Karpas-422 (cell line): Measurements from ENCODE around the gene LSM3. TPM values are rescaled to one million over a fixed set of nuclear protein-coding genes. Genes with fewer than 3 reads are reported as not detected.

Experiments
- DNase-seq: peaks from one replicate; pipeline ENCODE4 v3.0.0-alpha.2; 2015
- H2AFZ ChIP-seq: fragments of 200-600 bp; sonication (generic); 2 replicates; pipeline ENCODE4 v1.6.1; 2014; ENCODE audit warnings: antibody characterized with exemption, low read length, mixed read lengths
- H3K27ac ChIP-seq: fragments of 200-600 bp; sonication (generic); 2 replicates; pipeline ENCODE4 v1.5.1; 2014; ENCODE audit warnings: mild to moderate bottlenecking, low read length, moderate library complexity
- H3K27me3 ChIP-seq: fragments of 200-600 bp; sonication (generic); 2 replicates; pipeline ENCODE4 v1.6.1; 2014; ENCODE audit warnings: low read length, mixed read lengths
- H3K36me3 ChIP-seq: fragments of 200-600 bp; sonication (generic); 2 replicates; pipeline ENCODE4 v1.6.1; 2014; ENCODE audit warnings: low read length, mixed read lengths; ENCODE audit not compliant: insufficient read depth
- H3K4me1 ChIP-seq: fragments of 200-600 bp; sonication (generic); 2 replicates; pipeline ENCODE4 v1.6.1; 2014; ENCODE audit warnings: mild to moderate bottlenecking, low read length, mixed read lengths
- H3K4me2 ChIP-seq: fragments of 200-600 bp; sonication (generic); 2 replicates; pipeline ENCODE4 v1.6.1; 2014; ENCODE audit warnings: low read length, low read depth, mild to moderate bottlenecking; ENCODE audit not compliant: poor library complexity, severe bottlenecking
- H3K4me3 ChIP-seq: fragments of 200-600 bp; sonication (generic); 2 replicates; pipeline ENCODE4 v1.5.1; 2014; ENCODE audit warnings: mild to moderate bottlenecking, antibody characterized with exemption, low read length, mixed read lengths
- H3K79me2 ChIP-seq: fragments of 200-600 bp; sonication (generic); 2 replicates; pipeline ENCODE4 v1.6.1; 2014; ENCODE audit warnings: mild to moderate bottlenecking, low read length, mixed read lengths
- H3K9ac ChIP-seq: fragments of 200-600 bp; sonication (generic); 2 replicates; pipeline ENCODE4 v1.6.0; 2014; ENCODE audit warnings: low read length
- H3K9me2 ChIP-seq: fragments of 200-600 bp; sonication (generic), shearing (Covaris generic); replicated peaks from 2 replicates; pipeline ENCODE4 v1.6.0; 2014; ENCODE audit warnings: mild to moderate bottlenecking, low read length, moderate library complexity; ENCODE audit not compliant: insufficient read depth
- H3K9me3 ChIP-seq: fragments of 300-700, 200-600 bp; sonication (generic); 2 replicates; pipeline ENCODE4 v1.6.1; 2014; ENCODE audit warnings: low read length, mixed read lengths
- H4K20me1 ChIP-seq: fragments of 200-600 bp; sonication (generic); 2 replicates; pipeline ENCODE4 v1.6.1; 2014; ENCODE audit warnings: mild to moderate bottlenecking, antibody characterized with exemption, low read length, low read depth; ENCODE audit not compliant: insufficient read depth
- total RNA-seq: library from RNA; depleted of rRNA; stranded (reverse); fragments of >200 nt; shearing (Covaris generic); gene quantifications from 2 replicates; pipeline ENCODE4 v1.2.3, GENCODE V29; 2014; ENCODE audit warnings: low replicate concordance

The LSM3 gene
- total RNA-seq, 1 experiment from 2014 or later: 14.2 TPM

DNA sequence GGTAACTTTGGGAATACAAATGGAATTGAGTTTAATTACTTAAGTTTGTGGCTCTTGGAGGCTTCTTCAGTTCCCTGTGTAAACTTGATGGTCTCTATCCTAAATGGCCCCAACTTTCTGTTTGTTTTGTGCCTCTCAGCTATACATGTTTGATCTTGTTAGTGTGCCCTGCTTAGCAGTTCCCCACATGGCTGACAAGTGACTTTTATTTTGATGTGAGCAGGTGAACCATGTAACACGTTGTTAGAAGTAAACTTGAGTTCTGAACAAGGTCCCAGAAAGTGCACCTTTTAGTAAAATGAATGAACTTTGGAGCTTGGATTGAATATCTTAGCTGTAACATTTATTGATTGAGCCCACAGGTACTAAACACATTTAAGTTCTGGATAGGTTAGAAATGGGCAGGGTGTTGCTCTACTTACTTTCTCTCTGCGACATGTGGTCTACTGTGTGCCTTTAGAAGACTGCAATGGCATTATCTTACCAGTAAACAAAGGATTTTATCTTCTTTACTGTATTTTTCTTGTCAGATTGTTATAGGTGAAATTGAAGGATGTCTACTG lies 4.5 kb downstream of the LSM3 start:
- Histone ChIP-seq H3K79me2 (peaks cover 89% of the 10 kb centered on the region), H2AFZ (no peak overlapping the region), H3K27ac (no peak overlapping the region), H3K4me2 (no peak overlapping the region), H3K9me3 (no peaks in the 10 kb centered on the region), H3K36me3 (peaks cover 57% of the 10 kb centered on the region), H3K9me2 (no peaks in the 10 kb centered on the region), H3K27me3 (no peaks in the 10 kb centered on the region), H3K4me1 (peaks cover 35% of the 10 kb centered on the region), H3K9ac (no peak overlapping the region), H4K20me1 (no peaks in the 10 kb centered on the region; the same call in 1 of the 2 replicates), H3K4me3 (no peak overlapping the region)
- no peak for DNase-seq

GRCh38 chr3:14186854-14187458 lies 8.3 kb downstream of the LSM3 start:
- H3K79me2 ChIP-seq: peaks cover 89% of the 10 kb centered on the region
- peaks cover 55% of the 10 kb centered on the region for H3K36me3 ChIP-seq
- H3K4me3 ChIP-seq: no peak overlapping the region
- H3K27me3 ChIP-seq: no peaks in the 10 kb centered on the region
- H3K27ac ChIP-seq: no peak overlapping the region
- no peaks in the 10 kb centered on the region for H3K9me3 ChIP-seq
- DNase-seq: no peak
- H3K4me1 ChIP-seq: peaks cover 19% of the 10 kb centered on the region
- H3K9me2 ChIP-seq: no peaks in the 10 kb centered on the region
- no peak overlapping the region for H3K9ac ChIP-seq
- no peak overlapping the region for H3K4me2 ChIP-seq
- no peak overlapping the region for H2AFZ ChIP-seq
- no peaks in the 10 kb centered on the region; the same call in 1 of the 2 replicates for H4K20me1 ChIP-seq

DNA sequence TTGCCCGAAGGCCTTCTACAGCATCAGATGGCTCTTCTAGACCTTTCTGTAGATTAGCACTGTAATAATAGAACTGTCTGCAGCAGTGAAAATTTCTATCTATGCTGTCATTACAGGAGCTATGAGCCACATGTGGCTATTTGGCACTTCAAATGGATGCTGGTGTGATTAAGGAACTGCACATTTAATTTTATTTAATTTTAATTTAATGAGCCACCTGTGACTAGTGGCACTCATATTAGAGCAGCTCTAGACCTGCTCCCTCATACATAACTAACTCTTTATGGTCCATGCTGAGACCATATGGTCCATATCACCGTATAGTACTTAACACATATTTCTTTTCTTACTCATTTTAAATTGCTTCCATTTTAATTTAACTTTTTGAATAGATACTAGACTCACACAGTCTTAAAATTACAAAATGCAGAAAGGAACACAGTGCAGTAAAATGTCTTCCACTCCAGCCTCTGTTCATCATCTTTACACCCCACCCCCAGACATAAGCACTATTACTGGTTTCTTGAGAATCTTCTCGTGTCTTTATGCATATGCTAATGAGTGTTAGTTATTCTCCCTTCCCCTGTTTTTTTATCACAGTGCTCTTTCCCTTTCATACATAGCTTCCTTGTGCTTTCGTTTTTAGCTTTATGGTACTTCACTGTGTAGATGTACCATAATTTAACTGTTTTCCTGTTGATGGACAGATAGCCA lies 9.6 kb downstream of the LSM3 start:
- peaks cover 7% of the 10 kb centered on the region for H3K4me1 ChIP-seq
- H3K27ac ChIP-seq: no peak overlapping the region
- H3K27me3 ChIP-seq: no peaks in the 10 kb centered on the region
- no peak for DNase-seq
- no peak overlapping the region for H3K4me3 ChIP-seq
- H3K79me2 ChIP-seq: peaks cover 86% of the 10 kb centered on the region
- H3K9me2 ChIP-seq: no peaks in the 10 kb centered on the region
- H4K20me1 ChIP-seq: no peaks in the 10 kb centered on the region
- no peaks in the 10 kb centered on the region for H3K9me3 ChIP-seq
- H3K9ac ChIP-seq: no peak overlapping the region
- peaks cover 43% of the 10 kb centered on the region for H3K36me3 ChIP-seq
- no peak overlapping the region for H3K4me2 ChIP-seq
- no peak overlapping the region for H2AFZ ChIP-seq

- H3K9ac ChIP-seq: no peak overlapping the region
- no peaks in the 10 kb centered on the region for H3K9me2 ChIP-seq
- H4K20me1 ChIP-seq: peaks cover 15% of the 10 kb centered on the region; the same call in 1 of the 2 replicates
- DNase-seq: no peak
- no peak overlapping the region for H3K4me2 ChIP-seq
- no peaks in the 10 kb centered on the region for H3K9me3 ChIP-seq
- peaks cover 51% of the 10 kb centered on the region for H3K79me2 ChIP-seq
- no peaks in the 10 kb centered on the region for H3K27me3 ChIP-seq
- H2AFZ ChIP-seq: no peak overlapping the region
- no peaks in the 10 kb centered on the region for H3K4me1 ChIP-seq
- no peak overlapping the region for H3K4me3 ChIP-seq
- no peak overlapping the region for H3K27ac ChIP-seq
- H3K36me3 ChIP-seq: peaks cover 22% of the 10 kb centered on the region; the same call in 1 of the 2 replicates
Observed at GRCh38 chr3:14194865-14195264, 16.2 kb downstream of the LSM3 start.

DNA sequence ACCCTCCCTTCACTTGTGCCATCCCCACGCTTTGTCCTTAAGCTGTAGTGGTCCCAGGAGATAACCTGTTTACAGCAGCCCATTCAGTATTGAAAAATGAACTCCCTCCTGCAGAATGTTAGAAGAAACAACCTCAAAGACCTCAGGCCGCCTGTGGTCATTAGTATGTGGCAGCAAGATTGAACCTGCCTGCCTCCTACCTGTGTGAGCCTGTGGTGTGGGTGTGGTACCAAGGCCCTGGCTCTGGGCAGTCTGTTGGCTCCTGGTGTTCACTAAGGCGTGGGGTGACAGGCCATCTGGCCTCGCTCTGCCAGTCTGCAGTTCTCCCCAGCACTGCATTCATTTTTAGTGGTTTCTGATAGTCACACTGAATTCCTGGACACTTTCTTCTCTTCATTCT lies 21.0 kb downstream of the LSM3 start:
- H3K27me3 ChIP-seq: no peaks in the 10 kb centered on the region
- H3K9me2 ChIP-seq: no peaks in the 10 kb centered on the region
- H3K9me3 ChIP-seq: no peaks in the 10 kb centered on the region
- DNase-seq: no peak
- H3K4me2 ChIP-seq: no peak overlapping the region
- H3K9ac ChIP-seq: no peak overlapping the region
- H2AFZ ChIP-seq: no peak overlapping the region
- H3K4me3 ChIP-seq: no peak overlapping the region
- peaks cover 22% of the 10 kb centered on the region; the same call in 1 of the 2 replicates for H3K36me3 ChIP-seq
- peaks cover 11% of the 10 kb centered on the region for H3K79me2 ChIP-seq
- peaks cover 21% of the 10 kb centered on the region; the same call in 1 of the 2 replicates for H4K20me1 ChIP-seq
- H3K4me1 ChIP-seq: no peaks in the 10 kb centered on the region
- no peak overlapping the region for H3K27ac ChIP-seq

GRCh38 chr3:14200276-14200675 lies 21.7 kb downstream of the LSM3 start:
- H3K36me3 ChIP-seq: peaks cover 20% of the 10 kb centered on the region; the same call in 1 of the 2 replicates
- no peaks in the 10 kb centered on the region for H3K9me2 ChIP-seq
- no peak overlapping the region for H2AFZ ChIP-seq
- no peaks in the 10 kb centered on the region for H3K4me1 ChIP-seq
- no peak overlapping the region for H3K9ac ChIP-seq
- no peaks in the 10 kb centered on the region for H3K9me3 ChIP-seq
- H3K4me2 ChIP-seq: no peak overlapping the region
- no peak for DNase-seq
- H3K79me2 ChIP-seq: peaks cover 5% of the 10 kb centered on the region
- H3K4me3 ChIP-seq: no peak overlapping the region
- H4K20me1 ChIP-seq: peaks cover 20% of the 10 kb centered on the region; the same call in 1 of the 2 replicates
- H3K27ac ChIP-seq: no peak overlapping the region
- H3K27me3 ChIP-seq: no peaks in the 10 kb centered on the region

DNA sequence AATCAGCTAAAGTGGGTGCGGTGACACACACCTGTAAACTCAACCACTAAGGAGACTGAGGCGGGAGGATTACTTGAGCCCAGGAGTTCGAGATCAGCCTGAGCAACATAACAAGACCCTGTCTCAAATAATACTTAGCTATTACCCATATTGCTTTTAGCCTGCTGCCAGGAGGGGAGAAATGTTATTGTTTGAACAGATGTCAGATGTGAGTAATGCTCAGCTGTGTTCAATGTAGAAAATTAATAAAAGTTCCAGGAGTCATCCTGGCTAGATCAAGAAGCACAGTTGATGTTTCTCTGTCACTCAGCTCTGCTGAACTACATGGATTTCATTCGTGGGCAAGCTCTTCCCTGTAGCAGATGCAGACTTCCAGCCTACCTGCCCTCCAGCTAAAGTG lies 22.2 kb downstream of the LSM3 start:
- no peak overlapping the region for H3K27ac ChIP-seq
- peaks cover 17% of the 10 kb centered on the region; the same call in 1 of the 2 replicates for H3K36me3 ChIP-seq
- no peaks in the 10 kb centered on the region for H3K27me3 ChIP-seq
- no peak overlapping the region for H3K9ac ChIP-seq
- no peak overlapping the region for H2AFZ ChIP-seq
- no peak overlapping the region for H3K4me2 ChIP-seq
- H3K79me2 ChIP-seq: no peaks in the 10 kb centered on the region
- H4K20me1 ChIP-seq: peaks cover 15% of the 10 kb centered on the region; the same call in 1 of the 2 replicates
- H3K4me3 ChIP-seq: no peak overlapping the region
- no peak for DNase-seq
- no peaks in the 10 kb centered on the region for H3K9me2 ChIP-seq
- no peaks in the 10 kb centered on the region for H3K9me3 ChIP-seq
- H3K4me1 ChIP-seq: no peaks in the 10 kb centered on the region

- Histone ChIP-seq H3K4me1 (no peaks in the 10 kb centered on the region), H3K9me2 (no peaks in the 10 kb centered on the region), H3K27me3 (no peaks in the 10 kb centered on the region), H3K4me2 (no peak overlapping the region), H3K9ac (no peak overlapping the region), H4K20me1 (peaks cover 12% of the 10 kb centered on the region; the same call in 1 of the 2 replicates), H3K4me3 (no peak overlapping the region), H3K36me3 (peaks cover 12% of the 10 kb centered on the region; the same call in 1 of the 2 replicates), H3K9me3 (no peaks in the 10 kb centered on the region), H3K79me2 (no peaks in the 10 kb centered on the region), H2AFZ (no peak overlapping the region), H3K27ac (no peak overlapping the region)
- no peak for DNase-seq
Observed at GRCh38 chr3:14201940-14202684, 23.5 kb downstream of the LSM3 start.
